ENCODE data around the gene FLT3LG. TPM values are rescaled to one million over a fixed set of nuclear protein-coding genes. Genes with fewer than 3 reads are reported as not detected.

The FLT3LG gene
- total and polyA plus RNA-seq, 2 experiments from 2014 or later: 0.49 to 1.8 TPM

DNA sequence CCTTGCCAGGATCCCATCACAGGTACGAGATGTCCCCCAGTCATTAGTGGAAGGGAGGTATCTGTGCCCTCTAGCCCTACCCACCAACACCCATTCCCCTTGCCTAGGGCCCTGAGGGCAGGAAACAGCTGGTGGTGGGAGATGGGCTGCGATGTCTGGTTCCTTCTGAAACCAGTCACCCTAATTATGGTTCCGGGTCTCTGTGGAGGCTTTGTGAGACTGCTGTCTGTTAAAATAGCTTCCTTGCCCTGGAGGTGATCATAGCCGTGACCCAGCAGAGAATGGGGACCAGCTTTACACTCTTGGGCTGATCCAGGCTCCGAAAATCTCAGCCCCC lies 15.5 kb upstream of the FLT3LG start:
- no peak overlapping the region for H3K27ac ChIP-seq (ENCODE audit: low read depth)
- ATAC-seq: no peak
- no peak overlapping the region for H2AFZ ChIP-seq
- H4K20me1 ChIP-seq (replicated peaks; ENCODE audit: insufficient read depth): no peaks in the 10 kb centered on the region
- H3F3A ChIP-seq (replicated peaks; ENCODE audit: low read depth): 0 out of 2 replicates have a peak, but pooled peaks cover 2% of the 10 kb centered on the region
- no peaks in the 10 kb centered on the region for H3K36me3 ChIP-seq (ENCODE audit: insufficient read depth)
- H3K4me1 ChIP-seq (ENCODE audit: insufficient read depth): peaks cover 4% of the 10 kb centered on the region; the same call in 1 of the 2 replicates
- H3K4me1 Mint-ChIP-seq: no peaks in the 10 kb centered on the region
- no peak overlapping the region for H3K27ac Mint-ChIP-seq
- TF ChIP-seq POLR2AphosphoS5 (IDR thresholded peaks at IDR 0.05; ENCODE audit: low read depth) (no peak), CREB1 (CRISPR knock-in tag; IDR thresholded peaks at IDR 0.05; ENCODE audit: low read depth) (no peak), ZNF331 (CRISPR knock-in tag; IDR thresholded peaks at IDR 0.05; ENCODE audit: low read depth) (no peak), EZH2 (IDR thresholded peaks at IDR 0.05; ENCODE audit: low read depth, unreplicated experiment) (no peak), NANOG (IDR thresholded peaks at IDR 0.05; ENCODE audit: borderline replicate concordance) (no peak)
- TF ChIP-seq, protein P1, sequence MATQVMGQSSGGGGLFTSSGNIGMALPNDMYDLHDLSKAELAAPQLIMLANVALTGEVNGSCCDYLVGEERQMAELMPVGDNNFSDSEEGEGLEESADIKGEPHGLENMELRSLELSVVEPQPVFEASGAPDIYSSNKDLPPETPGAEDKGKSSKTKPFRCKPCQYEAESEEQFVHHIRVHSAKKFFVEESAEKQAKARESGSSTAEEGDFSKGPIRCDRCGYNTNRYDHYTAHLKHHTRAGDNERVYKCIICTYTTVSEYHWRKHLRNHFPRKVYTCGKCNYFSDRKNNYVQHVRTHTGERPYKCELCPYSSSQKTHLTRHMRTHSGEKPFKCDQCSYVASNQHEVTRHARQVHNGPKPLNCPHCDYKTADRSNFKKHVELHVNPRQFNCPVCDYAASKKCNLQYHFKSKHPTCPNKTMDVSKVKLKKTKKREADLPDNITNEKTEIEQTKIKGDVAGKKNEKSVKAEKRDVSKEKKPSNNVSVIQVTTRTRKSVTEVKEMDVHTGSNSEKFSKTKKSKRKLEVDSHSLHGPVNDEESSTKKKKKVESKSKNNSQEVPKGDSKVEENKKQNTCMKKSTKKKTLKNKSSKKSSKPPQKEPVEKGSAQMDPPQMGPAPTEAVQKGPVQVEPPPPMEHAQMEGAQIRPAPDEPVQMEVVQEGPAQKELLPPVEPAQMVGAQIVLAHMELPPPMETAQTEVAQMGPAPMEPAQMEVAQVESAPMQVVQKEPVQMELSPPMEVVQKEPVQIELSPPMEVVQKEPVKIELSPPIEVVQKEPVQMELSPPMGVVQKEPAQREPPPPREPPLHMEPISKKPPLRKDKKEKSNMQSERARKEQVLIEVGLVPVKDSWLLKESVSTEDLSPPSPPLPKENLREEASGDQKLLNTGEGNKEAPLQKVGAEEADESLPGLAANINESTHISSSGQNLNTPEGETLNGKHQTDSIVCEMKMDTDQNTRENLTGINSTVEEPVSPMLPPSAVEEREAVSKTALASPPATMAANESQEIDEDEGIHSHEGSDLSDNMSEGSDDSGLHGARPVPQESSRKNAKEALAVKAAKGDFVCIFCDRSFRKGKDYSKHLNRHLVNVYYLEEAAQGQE (IDR thresholded peaks at IDR 0.05; ENCODE audit: unreplicated experiment): no peak
- TF ChIP-seq, protein P2, sequence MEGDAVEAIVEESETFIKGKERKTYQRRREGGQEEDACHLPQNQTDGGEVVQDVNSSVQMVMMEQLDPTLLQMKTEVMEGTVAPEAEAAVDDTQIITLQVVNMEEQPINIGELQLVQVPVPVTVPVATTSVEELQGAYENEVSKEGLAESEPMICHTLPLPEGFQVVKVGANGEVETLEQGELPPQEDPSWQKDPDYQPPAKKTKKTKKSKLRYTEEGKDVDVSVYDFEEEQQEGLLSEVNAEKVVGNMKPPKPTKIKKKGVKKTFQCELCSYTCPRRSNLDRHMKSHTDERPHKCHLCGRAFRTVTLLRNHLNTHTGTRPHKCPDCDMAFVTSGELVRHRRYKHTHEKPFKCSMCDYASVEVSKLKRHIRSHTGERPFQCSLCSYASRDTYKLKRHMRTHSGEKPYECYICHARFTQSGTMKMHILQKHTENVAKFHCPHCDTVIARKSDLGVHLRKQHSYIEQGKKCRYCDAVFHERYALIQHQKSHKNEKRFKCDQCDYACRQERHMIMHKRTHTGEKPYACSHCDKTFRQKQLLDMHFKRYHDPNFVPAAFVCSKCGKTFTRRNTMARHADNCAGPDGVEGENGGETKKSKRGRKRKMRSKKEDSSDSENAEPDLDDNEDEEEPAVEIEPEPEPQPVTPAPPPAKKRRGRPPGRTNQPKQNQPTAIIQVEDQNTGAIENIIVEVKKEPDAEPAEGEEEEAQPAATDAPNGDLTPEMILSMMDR (conservative IDR thresholded peaks at IDR 0.05; ENCODE audit: low read depth in 2 of 2): no peak
- TF ChIP-seq, protein P3, sequence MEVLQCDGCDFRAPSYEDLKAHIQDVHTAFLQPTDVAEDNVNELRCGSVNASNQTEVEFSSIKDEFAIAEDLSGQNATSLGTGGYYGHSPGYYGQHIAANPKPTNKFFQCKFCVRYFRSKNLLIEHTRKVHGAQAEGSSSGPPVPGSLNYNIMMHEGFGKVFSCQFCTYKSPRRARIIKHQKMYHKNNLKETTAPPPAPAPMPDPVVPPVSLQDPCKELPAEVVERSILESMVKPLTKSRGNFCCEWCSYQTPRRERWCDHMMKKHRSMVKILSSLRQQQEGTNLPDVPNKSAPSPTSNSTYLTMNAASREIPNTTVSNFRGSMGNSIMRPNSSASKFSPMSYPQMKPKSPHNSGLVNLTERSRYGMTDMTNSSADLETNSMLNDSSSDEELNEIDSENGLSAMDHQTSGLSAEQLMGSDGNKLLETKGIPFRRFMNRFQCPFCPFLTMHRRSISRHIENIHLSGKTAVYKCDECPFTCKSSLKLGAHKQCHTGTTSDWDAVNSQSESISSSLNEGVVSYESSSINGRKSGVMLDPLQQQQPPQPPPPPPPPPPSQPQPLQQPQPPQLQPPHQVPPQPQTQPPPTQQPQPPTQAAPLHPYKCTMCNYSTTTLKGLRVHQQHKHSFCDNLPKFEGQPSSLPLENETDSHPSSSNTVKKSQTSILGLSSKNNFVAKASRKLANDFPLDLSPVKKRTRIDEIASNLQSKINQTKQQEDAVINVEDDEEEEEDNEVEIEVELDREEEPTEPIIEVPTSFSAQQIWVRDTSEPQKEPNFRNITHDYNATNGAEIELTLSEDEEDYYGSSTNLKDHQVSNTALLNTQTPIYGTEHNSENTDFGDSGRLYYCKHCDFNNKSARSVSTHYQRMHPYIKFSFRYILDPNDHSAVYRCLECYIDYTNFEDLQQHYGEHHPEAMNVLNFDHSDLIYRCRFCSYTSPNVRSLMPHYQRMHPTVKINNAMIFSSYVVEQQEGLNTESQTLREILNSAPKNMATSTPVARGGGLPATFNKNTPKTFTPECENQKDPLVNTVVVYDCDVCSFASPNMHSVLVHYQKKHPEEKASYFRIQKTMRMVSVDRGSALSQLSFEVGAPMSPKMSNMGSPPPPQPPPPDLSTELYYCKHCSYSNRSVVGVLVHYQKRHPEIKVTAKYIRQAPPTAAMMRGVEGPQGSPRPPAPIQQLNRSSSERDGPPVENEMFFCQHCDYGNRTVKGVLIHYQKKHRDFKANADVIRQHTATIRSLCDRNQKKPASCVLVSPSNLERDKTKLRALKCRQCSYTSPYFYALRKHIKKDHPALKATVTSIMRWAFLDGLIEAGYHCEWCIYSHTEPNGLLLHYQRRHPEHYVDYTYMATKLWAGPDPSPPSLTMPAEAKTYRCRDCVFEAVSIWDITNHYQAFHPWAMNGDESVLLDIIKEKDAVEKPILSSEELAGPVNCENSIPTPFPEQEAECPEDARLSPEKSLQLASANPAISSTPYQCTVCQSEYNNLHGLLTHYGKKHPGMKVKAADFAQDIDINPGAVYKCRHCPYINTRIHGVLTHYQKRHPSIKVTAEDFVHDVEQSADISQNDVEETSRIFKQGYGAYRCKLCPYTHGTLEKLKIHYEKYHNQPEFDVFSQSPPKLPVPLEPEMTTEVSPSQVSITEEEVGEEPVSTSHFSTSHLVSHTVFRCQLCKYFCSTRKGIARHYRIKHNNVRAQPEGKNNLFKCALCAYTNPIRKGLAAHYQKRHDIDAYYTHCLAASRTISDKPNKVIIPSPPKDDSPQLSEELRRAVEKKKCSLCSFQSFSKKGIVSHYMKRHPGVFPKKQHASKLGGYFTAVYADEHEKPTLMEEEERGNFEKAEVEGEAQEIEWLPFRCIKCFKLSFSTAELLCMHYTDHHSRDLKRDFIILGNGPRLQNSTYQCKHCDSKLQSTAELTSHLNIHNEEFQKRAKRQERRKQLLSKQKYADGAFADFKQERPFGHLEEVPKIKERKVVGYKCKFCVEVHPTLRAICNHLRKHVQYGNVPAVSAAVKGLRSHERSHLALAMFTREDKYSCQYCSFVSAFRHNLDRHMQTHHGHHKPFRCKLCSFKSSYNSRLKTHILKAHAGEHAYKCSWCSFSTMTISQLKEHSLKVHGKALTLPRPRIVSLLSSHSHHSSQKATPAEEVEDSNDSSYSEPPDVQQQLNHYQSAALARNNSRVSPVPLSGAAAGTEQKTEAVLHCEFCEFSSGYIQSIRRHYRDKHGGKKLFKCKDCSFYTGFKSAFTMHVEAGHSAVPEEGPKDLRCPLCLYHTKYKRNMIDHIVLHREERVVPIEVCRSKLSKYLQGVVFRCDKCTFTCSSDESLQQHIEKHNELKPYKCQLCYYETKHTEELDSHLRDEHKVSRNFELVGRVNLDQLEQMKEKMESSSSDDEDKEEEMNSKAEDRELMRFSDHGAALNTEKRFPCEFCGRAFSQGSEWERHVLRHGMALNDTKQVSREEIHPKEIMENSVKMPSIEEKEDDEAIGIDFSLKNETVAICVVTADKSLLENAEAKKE (CRISPR knock-in tag; IDR thresholded peaks at IDR 0.05): no peak
- H3K9me2 ChIP-seq (ENCODE audit: insufficient read depth): no peaks in the 10 kb centered on the region
- no peak overlapping the region for H3K4me3 Mint-ChIP-seq
- H3K36me3 Mint-ChIP-seq (ENCODE audit: low read depth): peaks cover 35% of the 10 kb centered on the region
- no peak overlapping the region for H3K4me3 ChIP-seq
- H3K4me2 ChIP-seq: no peak overlapping the region
- peaks cover 19% of the 10 kb centered on the region for H3K79me2 ChIP-seq (replicated peaks; ENCODE audit: insufficient read depth)
- peaks cover 4% of the 10 kb centered on the region for H3K27me3 Mint-ChIP-seq (ENCODE audit: insufficient read depth, low read depth, poor library complexity)
- H3K9me3 Mint-ChIP-seq: no peaks in the 10 kb centered on the region
- no peaks in the 10 kb centered on the region for H3K27me3 ChIP-seq (ENCODE audit: insufficient read depth)
- no peak for DNase-seq (ENCODE audit: low spot score)
